Measurements from ENCODE around the gene SLC30A1.
"Not testable (repeated sequence)": the region's sequence is repeated elsewhere in the genome, so short reads cannot be mapped to it uniquely, and the experiment has no call there.

The SLC30A1 gene

GRCh38 chr1:211581526-211581925 is 2.6 kb upstream of the SLC30A1 start:
- peaks cover 7% of the 10 kb centered on the region for H3K27me3 Mint-ChIP-seq
- no peak for DNase-seq
- no peak overlapping the region for H3K27ac Mint-ChIP-seq
- H3K4me3 Mint-ChIP-seq: no peak overlapping the region
- CTCF ChIA-PET: interaction anchor here (2.8 kb wide), 1 partner anchor 67 kb away, joined by 12 read pairs; no protein-coding TSS in a partner anchor
- H3K36me3 Mint-ChIP-seq: no peaks in the 10 kb centered on the region
- H3K4me1 Mint-ChIP-seq: peaks cover 44% of the 10 kb centered on the region
- H3K9me3 Mint-ChIP-seq: no peaks in the 10 kb centered on the region

- CTCF ChIA-PET: interaction anchor here (0.8 to 2.8 kb wide), 7 partner anchors 14 to 76 kb away, joined by 3 to 12 read pairs (median 4); no protein-coding TSS in a partner anchor
- no peak for DNase-seq
- H3K9me3 Mint-ChIP-seq: no peaks in the 10 kb centered on the region
These were observed 1.3 kb upstream of the SLC30A1 start for GRCh38 chr1:211580303-211580687.

GRCh38 chr1:211579440-211580302 is 710 bp upstream of the SLC30A1 start:
- H3K36me3 Mint-ChIP-seq: peaks cover 12% of the 10 kb centered on the region
- H3K4me3 Mint-ChIP-seq: peak overlapping the region; percentile 74
- peaks cover 7% of the 10 kb centered on the region for H3K27me3 Mint-ChIP-seq
- H3K27ac Mint-ChIP-seq: peak overlapping the region; percentile 29
- DNase-seq: no peak
- peaks cover 60% of the 10 kb centered on the region for H3K4me1 Mint-ChIP-seq
- H3K9me3 Mint-ChIP-seq: no peaks in the 10 kb centered on the region
- CTCF ChIA-PET: interaction anchor here (0.7 to 2.8 kb wide), 10 partner anchors 13 to 78 kb away, joined by 3 to 12 read pairs (median 4); no protein-coding TSS in a partner anchor

More at GRCh38 chr1:211580303-211580687, 1.3 kb upstream of the SLC30A1 start:
- no peak overlapping the region for H3K27ac Mint-ChIP-seq
- H3K27me3 Mint-ChIP-seq: peaks cover 7% of the 10 kb centered on the region
- peaks cover 9% of the 10 kb centered on the region for H3K36me3 Mint-ChIP-seq
- peak overlapping the region; percentile 74 for H3K4me3 Mint-ChIP-seq
- peaks cover 56% of the 10 kb centered on the region for H3K4me1 Mint-ChIP-seq

- no peaks in the 10 kb centered on the region for H3K27me3 Mint-ChIP-seq
- peak; percentile 83 for DNase-seq
- CTCF ChIA-PET: interaction anchor here (1.0 to 2.1 kb wide), 5 partner anchors 47 to 79 kb away, joined by 3 to 7 read pairs (median 3); no protein-coding TSS in a partner anchor
- no peaks in the 10 kb centered on the region for H3K9me3 Mint-ChIP-seq
- H3K27ac Mint-ChIP-seq: peak overlapping the region; percentile 86
- peak overlapping the region; percentile 93 for H3K4me3 Mint-ChIP-seq
- peaks cover 67% of the 10 kb centered on the region for H3K4me1 Mint-ChIP-seq
- H3K36me3 Mint-ChIP-seq: peaks cover 24% of the 10 kb centered on the region
These were observed 932 bp downstream of the SLC30A1 start for GRCh38 chr1:211577819-211578639.

- Mint-ChIP-seq H3K4me3 (peak overlapping the region; percentile 93), H3K27me3 (no peaks in the 10 kb centered on the region), H3K9me3 (no peaks in the 10 kb centered on the region), H3K4me1 (peaks cover 63% of the 10 kb centered on the region), H3K36me3 (peaks cover 27% of the 10 kb centered on the region), H3K27ac (peak overlapping the region; percentile 84)
- no peak for DNase-seq
- CTCF ChIA-PET: interaction anchor here (1.0 to 1.5 kb wide), 2 partner anchors 80 to 99 kb away, joined by 3 read pairs; no protein-coding TSS in a partner anchor
These were observed 1.6 kb downstream of the SLC30A1 start for GRCh38 chr1:211577277-211577818.

GRCh38 chr1:211576717-211577116 is 2.2 kb downstream of the SLC30A1 start:
- Mint-ChIP-seq H3K4me3 (peak overlapping the region; percentile 93), H3K36me3 (peaks cover 29% of the 10 kb centered on the region), H3K4me1 (peaks cover 58% of the 10 kb centered on the region), H3K9me3 (no peaks in the 10 kb centered on the region), H3K27ac (no peak overlapping the region), H3K27me3 (no peaks in the 10 kb centered on the region)
- DNase-seq: no peak
- CTCF ChIA-PET: interaction anchor here (1.0 to 1.5 kb wide), 2 partner anchors 80 to 99 kb away, joined by 3 read pairs; no protein-coding TSS in a partner anchor

GRCh38 chr1:211574705-211575104 is 4.3 kb downstream of the SLC30A1 start:
- CTCF ChIA-PET: interaction anchor here (1.6 kb wide), 1 partner anchor 75 kb away, joined by 5 read pairs; no protein-coding TSS in a partner anchor
- Mint-ChIP-seq H3K36me3 (peaks cover 31% of the 10 kb centered on the region), H3K27ac (no peak overlapping the region), H3K9me3 (no peaks in the 10 kb centered on the region), H3K4me3 (no peak overlapping the region), H3K4me1 (peaks cover 40% of the 10 kb centered on the region), H3K27me3 (no peaks in the 10 kb centered on the region)
- no peak for DNase-seq

- no peak overlapping the region for H3K27ac Mint-ChIP-seq
- no peak for DNase-seq
- H3K4me3 Mint-ChIP-seq: no peak overlapping the region
- peaks cover 31% of the 10 kb centered on the region for H3K36me3 Mint-ChIP-seq
- CTCF ChIA-PET: no interaction called here
- no peaks in the 10 kb centered on the region for H3K27me3 Mint-ChIP-seq
- no peaks in the 10 kb centered on the region for H3K9me3 Mint-ChIP-seq
- H3K4me1 Mint-ChIP-seq: peaks cover 35% of the 10 kb centered on the region
These were observed 7.0 kb downstream of the SLC30A1 start for GRCh38 chr1:211571998-211572397.

GRCh38 chr1:211570378-211570777 is 8.6 kb downstream of the SLC30A1 start:
- CTCF ChIA-PET, DNase-seq, H3K27ac Mint-ChIP-seq: not testable (repeated sequence)

GRCh38 chr1:211566431-211567025 is 12.4 kb downstream of the SLC30A1 start:
- H3K27ac Mint-ChIP-seq: peak overlapping the region; percentile 58
- peaks cover under 1% of the 10 kb centered on the region for H3K36me3 Mint-ChIP-seq
- no peak for DNase-seq
- no peak overlapping the region for H3K4me3 Mint-ChIP-seq
- H3K9me3 Mint-ChIP-seq: no peaks in the 10 kb centered on the region
- peaks cover 23% of the 10 kb centered on the region for H3K27me3 Mint-ChIP-seq
- H3K4me1 Mint-ChIP-seq: peaks cover 10% of the 10 kb centered on the region
- CTCF ChIA-PET: interaction anchor here (1.2 kb wide), 1 partner anchor 13 kb away, joined by 4 read pairs; no protein-coding TSS in a partner anchor

More at GRCh38 chr1:211570378-211570777, 8.6 kb downstream of the SLC30A1 start:
- H3K9me3 Mint-ChIP-seq, H3K27me3 Mint-ChIP-seq, H3K4me3 Mint-ChIP-seq: not testable (repeated sequence)
- H3K36me3 Mint-ChIP-seq: peaks cover 23% of the 10 kb centered on the region
- H3K4me1 Mint-ChIP-seq: peaks cover 27% of the 10 kb centered on the region

- Mint-ChIP-seq H3K4me3 (no peak overlapping the region), H3K27ac (no peak overlapping the region), H3K9me3 (no peaks in the 10 kb centered on the region), H3K4me1 (peaks cover 7% of the 10 kb centered on the region), H3K27me3 (peaks cover 27% of the 10 kb centered on the region), H3K36me3 (no peaks in the 10 kb centered on the region)
- CTCF ChIA-PET: no interaction called here
- DNase-seq: no peak
These were observed 14.9 kb downstream of the SLC30A1 start for GRCh38 chr1:211564084-211564483.

GRCh38 chr1:211559222-211560010 is 19.5 kb downstream of the SLC30A1 start:
- CTCF ChIA-PET: interaction anchor here (1.3 kb wide), 1 partner anchor 45 kb away, joined by 3 read pairs; no protein-coding TSS in a partner anchor
- Mint-ChIP-seq H3K9me3 (no peaks in the 10 kb centered on the region), H3K4me3 (no peak overlapping the region), H3K27ac (no peak overlapping the region), H3K36me3 (no peaks in the 10 kb centered on the region), H3K27me3 (peaks cover 41% of the 10 kb centered on the region), H3K4me1 (no peaks in the 10 kb centered on the region)
- no peak for DNase-seq

All from activated naive CD4-positive, alpha-beta T cell treated with anti-CD3 and anti-CD28 coated beads, Interleukin-2, amount 10 ng/mL, durations not matched to agents 7 days and 5 days (primary cell).